Fibroblast of pulmonary artery (primary cell): ENCODE measurements around the gene TACC2.
A peak's percentile ranks its signal among the peaks of the same experiment; 100 is the strongest.
"Not testable (repeated sequence)": the region's sequence is repeated elsewhere in the genome, so short reads cannot be mapped to it uniquely, and the experiment has no call there.

Experiments used
- DNase-seq: peaks from one replicate; pipeline ENCODE4 v3.0.0-alpha.2; 2010; ENCODE audit warnings: low read depth
- H3K4me3 ChIP-seq: replicated peaks from 2 replicates; pipeline ENCODE4 v1.5.1; 2011; ENCODE audit warnings: low read depth, mild to moderate bottlenecking, control low read depth, low read length, moderate library complexity
- TF ChIP-seq, protein P1 (sequence below): IDR thresholded peaks from 2 replicates; pipeline ENCODE4 v1.5.1; 2011; ENCODE audit warnings: mild to moderate bottlenecking, control low read depth, low read length, inconsistent platforms; ENCODE audit errors: missing control alignments

The TACC2 gene

DNA sequence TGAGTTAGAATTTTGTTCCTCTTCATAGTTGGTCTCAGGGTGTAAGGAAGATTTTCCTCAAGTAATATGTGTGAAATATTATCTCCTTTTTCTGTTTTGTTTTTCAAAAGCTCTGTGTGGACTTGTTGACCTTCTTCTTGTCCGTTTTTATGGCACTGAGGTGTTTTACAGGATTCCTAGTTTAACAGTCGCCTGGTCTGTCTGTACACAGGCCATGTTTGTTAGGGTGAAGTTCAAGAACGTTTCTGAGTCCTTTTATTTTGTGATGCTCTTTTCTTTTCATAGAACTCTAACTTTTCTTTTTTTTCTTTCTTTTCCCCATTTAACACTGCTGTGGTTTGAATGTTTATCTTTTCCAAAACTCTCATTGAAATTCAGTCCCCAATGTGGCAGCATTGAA, 18.5 kb downstream of the TACC2 start:
- TF ChIP-seq, protein P1, sequence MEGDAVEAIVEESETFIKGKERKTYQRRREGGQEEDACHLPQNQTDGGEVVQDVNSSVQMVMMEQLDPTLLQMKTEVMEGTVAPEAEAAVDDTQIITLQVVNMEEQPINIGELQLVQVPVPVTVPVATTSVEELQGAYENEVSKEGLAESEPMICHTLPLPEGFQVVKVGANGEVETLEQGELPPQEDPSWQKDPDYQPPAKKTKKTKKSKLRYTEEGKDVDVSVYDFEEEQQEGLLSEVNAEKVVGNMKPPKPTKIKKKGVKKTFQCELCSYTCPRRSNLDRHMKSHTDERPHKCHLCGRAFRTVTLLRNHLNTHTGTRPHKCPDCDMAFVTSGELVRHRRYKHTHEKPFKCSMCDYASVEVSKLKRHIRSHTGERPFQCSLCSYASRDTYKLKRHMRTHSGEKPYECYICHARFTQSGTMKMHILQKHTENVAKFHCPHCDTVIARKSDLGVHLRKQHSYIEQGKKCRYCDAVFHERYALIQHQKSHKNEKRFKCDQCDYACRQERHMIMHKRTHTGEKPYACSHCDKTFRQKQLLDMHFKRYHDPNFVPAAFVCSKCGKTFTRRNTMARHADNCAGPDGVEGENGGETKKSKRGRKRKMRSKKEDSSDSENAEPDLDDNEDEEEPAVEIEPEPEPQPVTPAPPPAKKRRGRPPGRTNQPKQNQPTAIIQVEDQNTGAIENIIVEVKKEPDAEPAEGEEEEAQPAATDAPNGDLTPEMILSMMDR = no peak
- no peak overlapping the region for H3K4me3 ChIP-seq
- no peak for DNase-seq

DNA sequence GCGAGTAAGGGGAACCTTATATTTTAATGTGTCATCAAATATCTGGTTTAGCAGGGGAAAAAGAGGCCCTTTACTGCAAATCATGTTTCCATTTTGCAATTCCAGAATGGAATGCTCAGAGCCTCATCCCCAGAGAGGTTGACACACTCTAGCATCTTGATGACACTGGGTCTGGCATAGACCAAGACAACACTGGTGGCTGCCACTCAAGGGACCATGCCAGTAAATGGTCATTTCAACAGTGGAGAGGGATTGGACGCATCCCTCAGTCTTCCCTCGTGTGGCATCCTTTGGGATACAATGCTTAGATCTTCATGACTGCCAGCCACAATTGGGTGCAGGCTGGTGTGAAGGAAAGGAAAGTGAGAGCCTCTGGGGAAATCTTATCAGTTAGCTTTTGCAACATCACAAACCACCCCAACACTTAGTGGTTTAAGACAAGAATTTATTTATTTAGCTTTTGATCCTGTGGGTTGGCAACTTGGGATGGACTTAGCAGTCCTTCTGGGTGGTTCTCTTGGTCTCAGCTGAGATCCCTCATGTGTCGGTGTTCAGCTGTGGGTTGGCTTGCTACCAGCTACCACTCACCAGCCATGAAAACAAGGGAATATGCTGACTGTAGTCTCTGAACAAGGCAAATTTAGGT, 21.6 kb downstream of the TACC2 start:
- H3K4me3 ChIP-seq = no peak overlapping the region
- TF ChIP-seq, protein P1 = no peak
- peak; percentile 13 for DNase-seq

DNA sequence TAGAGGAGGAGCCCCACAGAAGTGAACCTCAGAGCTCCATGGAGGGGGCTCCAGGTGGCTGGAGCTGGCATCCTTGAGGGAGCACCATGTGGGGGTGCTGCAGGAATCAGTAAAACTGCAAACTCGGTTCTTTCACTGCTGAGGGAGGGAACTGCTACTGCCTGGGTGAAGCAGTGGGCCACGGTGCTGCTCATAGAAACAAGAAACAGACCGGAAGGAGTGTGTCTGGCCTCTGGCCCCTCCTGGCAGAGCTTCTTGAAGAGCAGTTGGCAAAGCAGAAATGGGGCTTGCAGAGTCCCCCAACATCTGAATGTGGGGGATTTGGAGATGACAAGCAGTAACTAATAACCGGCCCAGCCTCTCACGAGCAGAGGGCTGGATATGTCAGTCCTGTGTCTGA, 23.8 kb downstream of the TACC2 start:
- TF ChIP-seq, protein P1 = no peak
- H3K4me3 ChIP-seq = no peak overlapping the region
- no peak for DNase-seq

DNA sequence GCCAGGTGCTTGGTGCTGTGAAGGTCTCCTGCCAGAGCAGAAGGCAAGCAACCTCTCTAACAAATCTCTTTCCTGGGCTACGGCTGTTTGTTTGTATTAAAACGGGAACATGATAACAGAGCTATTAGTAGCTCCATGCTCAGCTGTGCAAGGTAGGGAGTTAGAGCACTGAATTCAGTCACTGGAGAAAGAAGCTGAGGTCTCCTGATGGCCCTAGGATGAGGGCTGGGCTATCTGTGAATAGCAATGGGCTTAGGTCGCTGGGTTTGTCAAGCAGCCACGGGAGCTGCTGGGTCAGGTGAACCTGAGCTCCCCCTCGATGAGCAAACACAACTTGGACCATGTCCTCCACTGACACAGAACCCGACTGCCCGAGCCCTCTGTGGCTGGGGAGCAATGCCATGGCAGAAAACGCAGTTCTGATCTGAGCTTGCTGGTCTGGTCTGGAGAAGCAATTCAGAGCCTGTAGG, 24.4 kb downstream of the TACC2 start:
- no peak overlapping the region for H3K4me3 ChIP-seq
- no peak for DNase-seq
- TF ChIP-seq, protein P1 = no peak

DNA sequence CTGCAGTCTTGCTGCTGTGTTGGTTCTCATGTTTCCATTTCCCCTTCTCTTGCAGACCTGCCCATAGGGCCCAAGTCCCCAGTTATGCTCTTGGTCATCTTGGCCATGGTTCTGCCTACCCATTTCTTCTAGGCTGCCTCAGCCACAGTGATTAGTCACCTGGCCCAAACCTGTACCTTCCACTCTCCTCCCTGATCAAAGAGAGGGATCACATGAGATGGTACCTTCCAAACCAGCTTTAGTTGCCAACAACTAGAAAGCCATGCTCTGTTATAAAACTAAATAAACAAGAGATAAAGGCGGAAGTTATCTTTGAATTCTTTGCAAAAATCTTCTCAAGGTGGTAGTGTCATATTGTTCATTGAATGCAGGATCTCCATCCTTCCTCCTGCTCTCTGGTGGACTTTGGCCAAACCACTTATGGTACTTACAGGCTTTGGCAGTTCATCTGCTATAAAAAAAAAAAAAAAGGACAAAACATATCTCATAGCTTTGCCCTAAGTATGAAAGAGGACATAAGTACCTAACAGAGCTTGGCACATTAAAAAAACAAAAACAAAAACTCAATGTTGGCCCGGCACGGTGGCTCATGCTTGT, 25.8 kb downstream of the TACC2 start:
- no peak for DNase-seq
- TF ChIP-seq, protein P1 = no peak
- no peak overlapping the region for H3K4me3 ChIP-seq

DNA sequence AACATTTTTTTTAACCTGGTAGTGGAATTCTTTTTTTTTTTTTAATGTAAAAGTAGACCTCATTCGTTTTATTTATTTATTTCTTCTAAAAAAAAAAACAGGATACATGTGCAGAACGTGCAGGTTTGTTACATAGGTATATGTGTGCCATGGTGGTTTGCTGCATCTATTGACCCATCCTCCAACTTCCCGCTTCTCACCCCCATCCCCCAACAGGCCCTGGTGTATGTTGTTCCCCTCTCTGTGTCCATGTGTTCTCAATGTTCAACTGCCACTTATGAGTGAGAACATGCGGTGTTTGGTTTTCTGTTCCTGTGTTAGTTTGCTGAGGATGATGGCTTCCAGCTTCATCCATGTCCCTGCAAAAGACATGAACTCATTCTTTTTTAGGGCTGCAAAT, 29.0 kb downstream of the TACC2 start:
- DNase-seq, H3K4me3 ChIP-seq: not testable (repeated sequence)

DNA sequence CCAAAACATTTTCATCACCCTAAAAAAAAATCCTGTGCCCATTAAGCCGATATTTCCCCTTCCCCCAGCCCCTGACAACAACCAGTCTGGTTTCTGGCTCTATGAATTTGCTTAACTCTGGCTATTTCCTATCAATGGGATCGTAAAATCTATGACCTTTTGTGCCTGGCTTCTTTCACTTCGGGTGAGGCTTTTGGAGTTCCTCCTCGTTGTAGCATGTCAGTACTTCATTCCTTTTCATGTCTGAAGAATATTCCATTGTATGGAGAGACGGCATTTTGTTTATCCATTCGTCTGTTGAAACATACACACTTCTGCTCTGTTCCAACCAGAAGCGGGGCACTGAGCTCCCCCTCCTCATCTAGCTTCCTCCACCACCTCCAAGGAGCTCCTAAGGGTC, 29.5 kb downstream of the TACC2 start:
- TF ChIP-seq, protein P1 = no peak
- H3K4me3 ChIP-seq = no peak overlapping the region
- DNase-seq = no peak
